ENCODE data around the gene PIEZO1. TPM values are rescaled to one million over a fixed set of nuclear protein-coding genes. Genes with fewer than 3 reads are reported as not detected.
A peak's percentile ranks its signal among the peaks of the same experiment; 100 is the strongest.

PIEZO1 gene
- total RNA-seq, 5 donors from 2014 or later (not counting 1 experiment from before 2014, with no cell fraction given), result 139 to 274 (median 240) TPM

DNA sequence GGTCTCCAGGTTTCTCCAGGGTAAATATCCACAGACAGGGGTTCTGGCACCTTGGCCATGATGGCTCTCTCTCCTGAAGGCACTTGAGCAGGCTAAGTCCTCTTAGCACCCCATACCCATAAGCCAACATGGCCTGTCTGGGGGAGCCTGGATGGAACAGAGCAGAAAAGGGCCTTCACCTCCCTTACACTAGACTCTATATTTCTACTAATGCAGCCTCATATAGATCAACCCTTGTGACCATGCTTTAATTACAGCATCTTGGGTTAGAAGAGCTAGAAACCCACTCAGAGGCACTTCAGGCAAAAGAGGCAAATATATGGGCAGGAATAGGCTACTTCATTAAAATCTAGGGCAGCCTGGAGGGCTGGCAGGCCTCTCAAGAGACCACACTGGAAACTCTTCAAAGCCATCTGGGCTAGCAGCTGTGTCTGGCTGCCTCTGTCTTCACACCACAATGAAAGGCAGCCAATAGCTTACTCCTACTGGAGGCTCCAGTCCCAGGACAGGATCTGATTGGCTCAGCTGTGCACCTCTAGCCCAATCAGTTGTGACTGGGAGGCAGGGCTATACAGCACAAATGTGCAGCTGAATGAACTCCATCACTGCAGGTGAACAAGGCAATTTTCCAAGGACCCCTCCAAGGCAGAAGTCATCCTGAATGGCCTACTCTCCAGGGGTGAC, 13.9 kb upstream of the PIEZO1 start:
- Mint-ChIP-seq H3K27me3 (no peaks in the 10 kb centered on the region), H3K4me1 (peaks cover 29 to 37% (median 34%) of the 10 kb centered on the region in 3 donors), H3K27ac (peak overlapping the region in 1 of 2 donors; percentile 4), H3K4me3 (no peak overlapping the region), H3K36me3 (no peaks in the 10 kb centered on the region), H3K9me3 (no peaks in the 10 kb centered on the region)
- DNase-seq, result no peak
- no peaks in the 10 kb centered on the region for H3K27me3 ChIP-seq (replicated peaks in 1 of 2; ENCODE audit: control insufficient read depth in 2 of 2, extremely low read depth in 1 of 2, insufficient read depth in 2 of 2, low read length in 1 of 2)
- peaks cover 14 to 61% of the 10 kb centered on the region in 2 experiments for H3K4me1 ChIP-seq (ENCODE audit: control insufficient read depth in 1 of 2, extremely low read depth in 1 of 2, insufficient read depth in 2 of 2, low read length in 2 of 2)
- no peak for ATAC-seq (replicated peaks in 1 of 4)
- POLR2A ChIA-PET, result no interaction called here
- H3K9me3 ChIP-seq, result no peaks in the 10 kb centered on the region
- no peak overlapping the region for H3K4me3 ChIP-seq (ENCODE audit: control insufficient read depth in 1 of 2, extremely low read depth in 1 of 2, low read length in 1 of 2)
- no peak overlapping the region for H3K27ac ChIP-seq (ENCODE audit: low read length)
- CTCF ChIA-PET, result no interaction called here
- no peaks in the 10 kb centered on the region for H3K36me3 ChIP-seq (ENCODE audit: control insufficient read depth in 2 of 2, extremely low read depth in 1 of 2, insufficient read depth in 1 of 2, low read length in 1 of 2)

DNA sequence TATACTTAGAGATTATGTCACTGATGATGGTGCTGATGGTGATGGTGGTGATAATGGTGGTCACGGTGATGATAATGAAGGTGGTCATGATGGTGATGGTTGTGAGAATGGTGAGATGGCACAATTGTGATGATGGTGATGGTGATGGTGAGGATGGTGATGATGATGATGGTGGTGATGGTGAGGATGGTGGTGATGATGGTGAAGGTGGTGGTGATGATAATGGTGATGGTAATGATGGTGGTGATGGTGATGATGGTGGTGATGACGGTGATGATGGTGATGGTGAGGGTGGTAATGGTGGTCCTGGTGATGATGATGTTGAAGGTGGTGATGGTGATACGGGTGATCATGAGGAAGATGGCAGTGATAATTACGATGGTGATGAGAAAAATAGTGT, 13.1 kb upstream of the PIEZO1 start:
- Mint-ChIP-seq H3K36me3 (no peaks in the 10 kb centered on the region), H3K27ac (no peak overlapping the region), H3K4me3 (no peak overlapping the region), H3K4me1 (peaks cover 32 to 45% (median 42%) of the 10 kb centered on the region in 3 donors), H3K27me3 (no peaks in the 10 kb centered on the region), H3K9me3 (no peaks in the 10 kb centered on the region)
- H3K4me3 ChIP-seq (ENCODE audit: control insufficient read depth in 1 of 2, extremely low read depth in 1 of 2, low read length in 1 of 2), result no peak overlapping the region
- peaks cover 19 to 67% of the 10 kb centered on the region in 2 experiments for H3K4me1 ChIP-seq (ENCODE audit: control insufficient read depth in 1 of 2, extremely low read depth in 1 of 2, insufficient read depth in 2 of 2, low read length in 2 of 2)
- ChIA-PET POLR2A (interaction anchor here in 1 of 2 donors (0.6 kb wide), 1 partner anchor 60 kb away, joined by 3 read pairs; no protein-coding TSS in a partner anchor), CTCF (interaction anchor here in 1 of 2 donors (0.6 kb wide), 1 partner anchor 15 kb away, joined by 3 read pairs; no protein-coding TSS in a partner anchor)
- H3K36me3 ChIP-seq (ENCODE audit: control insufficient read depth in 2 of 2, extremely low read depth in 1 of 2, insufficient read depth in 1 of 2, low read length in 1 of 2), result no peaks in the 10 kb centered on the region
- DNase-seq (no peak), ATAC-seq (replicated peaks in 1 of 4) (no peak)
- WGBS (ENCODE audit: insufficient coverage), result 86% methylated on average over 3 of the region's 4 CpGs
- H3K27ac ChIP-seq (ENCODE audit: low read length), result no peak overlapping the region
- H3K27me3 ChIP-seq (replicated peaks in 1 of 2; ENCODE audit: control insufficient read depth in 2 of 2, extremely low read depth in 1 of 2, insufficient read depth in 2 of 2, low read length in 1 of 2), result no peaks in the 10 kb centered on the region
- H3K9me3 ChIP-seq, result no peaks in the 10 kb centered on the region

DNA sequence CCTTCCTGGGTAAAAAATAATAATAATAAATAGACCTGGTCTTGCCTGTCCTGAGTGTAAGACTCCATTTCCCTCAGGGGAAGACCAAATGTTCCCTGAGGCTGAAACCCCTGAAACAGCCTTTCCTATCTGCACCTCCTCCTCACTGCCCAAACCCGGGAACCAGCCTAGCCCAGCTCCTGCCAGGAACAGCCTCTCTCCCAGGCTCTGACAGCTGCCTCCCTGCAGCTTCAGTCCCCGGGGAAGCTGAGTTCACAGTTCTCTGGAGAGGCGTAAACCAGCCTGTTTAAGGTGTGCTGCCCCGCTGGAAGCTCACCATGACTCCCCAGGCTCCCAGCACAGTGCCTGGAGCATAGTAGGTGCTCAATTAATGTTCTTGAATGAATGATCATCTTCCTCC, 11.3 kb upstream of the PIEZO1 start:
- WGBS (ENCODE audit: insufficient coverage), result 87% methylated on average over 3 of the region's 4 CpGs
- no peaks in the 10 kb centered on the region for H3K36me3 ChIP-seq (ENCODE audit: control insufficient read depth in 2 of 2, extremely low read depth in 1 of 2, insufficient read depth in 1 of 2, low read length in 1 of 2)
- ChIA-PET CTCF (no interaction called here), POLR2A (interaction anchor here in 1 of 2 donors (0.6 kb wide), 1 partner anchor 176 kb away, joined by 3 read pairs; no protein-coding TSS in a partner anchor)
- ATAC-seq (replicated peaks in 1 of 4), result no peak
- Mint-ChIP-seq H3K4me3 (no peak overlapping the region), H3K36me3 (no peaks in the 10 kb centered on the region), H3K27ac (peak overlapping the region in 1 of 2 donors; percentile 74), H3K9me3 (no peaks in the 10 kb centered on the region), H3K27me3 (no peaks in the 10 kb centered on the region), H3K4me1 (peaks cover 39 to 55% (median 54%) of the 10 kb centered on the region in 3 donors)
- H3K27me3 ChIP-seq (replicated peaks in 1 of 2; ENCODE audit: control insufficient read depth in 2 of 2, extremely low read depth in 1 of 2, insufficient read depth in 2 of 2, low read length in 1 of 2), result no peaks in the 10 kb centered on the region
- H3K27ac ChIP-seq (ENCODE audit: low read length), result peak overlapping the region; percentile 37
- no peak overlapping the region for H3K4me3 ChIP-seq (ENCODE audit: control insufficient read depth in 1 of 2, extremely low read depth in 1 of 2, low read length in 1 of 2)
- no peaks in the 10 kb centered on the region for H3K9me3 ChIP-seq
- H3K4me1 ChIP-seq (ENCODE audit: control insufficient read depth in 1 of 2, extremely low read depth in 1 of 2, insufficient read depth in 2 of 2, low read length in 2 of 2), result peaks cover 36 to 68% of the 10 kb centered on the region in 2 experiments
- DNase-seq, result no peak

DNA sequence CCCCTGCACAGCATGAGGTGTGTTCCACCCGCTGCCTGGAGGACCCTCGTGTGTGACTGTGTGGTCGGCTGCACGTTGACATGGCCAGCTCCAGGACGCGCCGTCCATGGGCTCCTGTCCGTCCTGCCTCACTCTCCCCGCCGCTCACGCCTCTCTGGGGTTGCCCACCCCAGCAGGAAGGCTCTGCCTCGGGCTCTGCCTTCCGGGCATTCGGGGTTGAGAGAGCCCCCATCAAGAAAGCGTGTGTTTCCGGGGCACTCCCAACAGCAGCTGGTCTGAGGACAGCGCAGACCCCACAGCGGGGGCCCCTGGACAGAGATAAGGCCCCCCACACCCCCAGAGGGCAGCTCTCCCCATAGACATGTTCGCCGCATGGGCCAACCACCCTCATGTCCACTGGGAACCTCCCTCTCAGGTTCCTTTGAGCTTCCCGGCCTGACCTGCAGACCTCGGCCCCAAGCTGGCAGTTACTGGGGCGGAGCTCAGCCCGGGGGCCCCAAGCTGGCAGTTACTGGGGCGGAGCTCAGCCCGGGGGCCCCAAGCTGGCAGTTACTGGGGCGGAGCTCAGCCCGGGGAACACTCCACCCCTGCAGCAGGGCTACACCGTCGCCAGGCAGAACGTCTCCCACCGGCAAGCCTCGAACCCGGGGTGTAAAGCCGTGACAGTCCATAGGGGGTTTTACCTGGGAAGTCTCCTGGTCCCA, 8.4 kb upstream of the PIEZO1 start:
- Mint-ChIP-seq H3K36me3 (no peaks in the 10 kb centered on the region), H3K4me3 (peak overlapping the region in 2 of 3 donors; percentile 21 to 71), H3K27ac (peak overlapping the region; percentile 84), H3K9me3 (no peaks in the 10 kb centered on the region), H3K27me3 (no peaks in the 10 kb centered on the region), H3K4me1 (peaks cover 43 to 58% (median 57%) of the 10 kb centered on the region in 3 donors)
- peaks cover 46 to 79% of the 10 kb centered on the region in 2 experiments for H3K4me1 ChIP-seq (ENCODE audit: control insufficient read depth in 1 of 2, extremely low read depth in 1 of 2, insufficient read depth in 2 of 2, low read length in 2 of 2)
- H3K27me3 ChIP-seq (replicated peaks in 1 of 2; ENCODE audit: control insufficient read depth in 2 of 2, extremely low read depth in 1 of 2, insufficient read depth in 2 of 2, low read length in 1 of 2), result no peaks in the 10 kb centered on the region
- ATAC-seq (replicated peaks in 1 of 4), result peak in 1 of 4 experiments; percentile 17
- ChIA-PET POLR2A (no interaction called here), CTCF (interaction anchor here in 1 of 2 donors (1.1 kb wide), 1 partner anchor 10 kb away, joined by 5 read pairs; no protein-coding TSS in a partner anchor)
- WGBS (ENCODE audit: insufficient coverage), result 47% methylated on average over 28 of the region's 35 CpGs
- no peaks in the 10 kb centered on the region for H3K36me3 ChIP-seq (ENCODE audit: control insufficient read depth in 2 of 2, extremely low read depth in 1 of 2, insufficient read depth in 1 of 2, low read length in 1 of 2)
- DNase-seq, result no peak
- H3K4me3 ChIP-seq (ENCODE audit: control insufficient read depth in 1 of 2, extremely low read depth in 1 of 2, low read length in 1 of 2), result peak overlapping the region; percentile 3 to 29
- peak overlapping the region; percentile 68 for H3K27ac ChIP-seq (ENCODE audit: low read length)
- no peaks in the 10 kb centered on the region for H3K9me3 ChIP-seq

DNA sequence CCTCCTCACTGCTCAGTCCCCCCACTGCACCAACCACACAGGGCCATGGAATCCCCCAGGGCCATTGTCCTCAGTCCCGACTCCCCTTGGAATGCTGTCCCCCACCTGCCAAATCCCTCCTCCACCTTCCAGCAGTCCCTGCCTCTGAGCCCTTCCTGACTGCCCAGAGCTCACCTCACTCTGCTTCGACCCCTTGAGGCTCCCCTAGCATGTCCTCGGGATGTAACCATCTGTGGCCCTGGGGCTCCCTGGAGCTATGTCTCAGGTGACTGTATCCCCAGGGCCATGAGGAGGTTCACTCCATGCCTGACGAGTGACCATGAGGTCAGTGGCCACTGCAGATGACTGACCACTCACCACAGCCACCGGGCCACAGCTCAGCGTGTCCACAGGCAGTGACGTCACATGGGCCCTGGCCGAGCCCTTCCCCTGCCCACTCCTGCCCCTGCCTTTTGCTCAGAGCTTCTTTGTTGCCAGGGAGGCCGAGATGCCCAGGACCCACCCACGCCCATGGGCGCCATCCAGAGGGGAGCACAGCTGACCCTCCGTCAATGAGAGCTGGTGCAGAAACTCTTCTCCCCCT, 7.7 kb upstream of the PIEZO1 start:
- WGBS (ENCODE audit: insufficient coverage), result 90% methylated on average over 11 of the region's 12 CpGs
- ATAC-seq (replicated peaks in 1 of 4), result no peak

DNA sequence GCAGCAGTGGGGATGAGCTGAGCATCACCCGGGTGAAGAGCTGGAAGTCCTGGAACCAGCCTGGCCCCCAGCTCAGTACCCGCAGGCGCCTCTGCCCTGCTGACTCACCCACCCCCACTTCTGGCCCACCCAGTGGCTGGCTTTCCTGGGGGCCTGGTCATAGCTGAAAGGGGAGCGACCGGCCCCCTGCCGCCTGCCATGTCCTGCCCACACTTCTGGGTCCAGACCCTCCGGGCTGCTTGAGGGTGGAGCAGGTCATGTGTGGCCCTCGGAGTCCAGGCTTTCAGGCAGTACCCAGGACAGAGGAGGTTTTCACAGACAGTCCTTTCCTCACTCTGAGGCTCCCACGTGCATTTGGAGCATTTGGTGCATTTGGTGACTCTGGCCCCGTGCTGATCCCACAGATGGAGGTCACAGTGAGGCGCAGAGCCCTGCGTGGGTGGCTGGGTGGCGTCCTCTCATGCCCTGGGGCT, 7.1 kb upstream of the PIEZO1 start:
- Histone ChIP-seq H3K4me1 (ENCODE audit: control insufficient read depth in 1 of 2, extremely low read depth in 1 of 2, insufficient read depth in 2 of 2, low read length in 2 of 2) (peaks cover 46 to 79% of the 10 kb centered on the region in 2 experiments), H3K27me3 (replicated peaks in 1 of 2; ENCODE audit: control insufficient read depth in 2 of 2, extremely low read depth in 1 of 2, insufficient read depth in 2 of 2, low read length in 1 of 2) (no peaks in the 10 kb centered on the region), H3K27ac (ENCODE audit: low read length) (peak overlapping the region; percentile 68), H3K36me3 (ENCODE audit: control insufficient read depth in 2 of 2, extremely low read depth in 1 of 2, insufficient read depth in 1 of 2, low read length in 1 of 2) (no peaks in the 10 kb centered on the region), H3K9me3 (no peaks in the 10 kb centered on the region), H3K4me3 (ENCODE audit: control insufficient read depth in 1 of 2, extremely low read depth in 1 of 2, low read length in 1 of 2) (no peak overlapping the region)
- Mint-ChIP-seq H3K9me3 (no peaks in the 10 kb centered on the region), H3K27me3 (no peaks in the 10 kb centered on the region), H3K4me1 (peaks cover 43 to 59% (median 57%) of the 10 kb centered on the region in 3 donors), H3K36me3 (no peaks in the 10 kb centered on the region), H3K4me3 (peak overlapping the region in 1 of 3 donors; percentile 63), H3K27ac (peak overlapping the region; percentile 84)
- CTCF ChIA-PET, result interaction anchor here (0.5 to 0.6 kb wide), 3 partner anchors 38 to 54 kb away, joined by 3 to 4 read pairs (median 4); no protein-coding TSS in a partner anchor
- 76% methylated on average over 7 of the region's 13 CpGs for WGBS (ENCODE audit: insufficient coverage)
- POLR2A ChIA-PET, result interaction anchor here in 1 of 2 donors (0.6 kb wide), 1 partner anchor 424 kb away, joined by 3 read pairs; no protein-coding TSS in a partner anchor
- ATAC-seq (replicated peaks in 1 of 4) (no peak), DNase-seq (no peak)

More for the DNA sequence above, 7.7 kb upstream of the PIEZO1 start:
- Histone ChIP-seq H3K27me3 (replicated peaks in 1 of 2; ENCODE audit: control insufficient read depth in 2 of 2, extremely low read depth in 1 of 2, insufficient read depth in 2 of 2, low read length in 1 of 2) (no peaks in the 10 kb centered on the region), H3K9me3 (no peaks in the 10 kb centered on the region), H3K36me3 (ENCODE audit: control insufficient read depth in 2 of 2, extremely low read depth in 1 of 2, insufficient read depth in 1 of 2, low read length in 1 of 2) (no peaks in the 10 kb centered on the region), H3K27ac (ENCODE audit: low read length) (peak overlapping the region; percentile 68), H3K4me1 (ENCODE audit: control insufficient read depth in 1 of 2, extremely low read depth in 1 of 2, insufficient read depth in 2 of 2, low read length in 2 of 2) (peaks cover 46 to 79% of the 10 kb centered on the region in 2 experiments), H3K4me3 (ENCODE audit: control insufficient read depth in 1 of 2, extremely low read depth in 1 of 2, low read length in 1 of 2) (peak overlapping the region in 1 of 2 donors; percentile 29)
- Mint-ChIP-seq H3K4me3 (peak overlapping the region in 1 of 3 donors; percentile 71), H3K27ac (peak overlapping the region; percentile 84), H3K9me3 (no peaks in the 10 kb centered on the region), H3K27me3 (no peaks in the 10 kb centered on the region), H3K36me3 (no peaks in the 10 kb centered on the region), H3K4me1 (peaks cover 43 to 59% (median 57%) of the 10 kb centered on the region in 3 donors)
- no peak for DNase-seq
- ChIA-PET CTCF (interaction anchor here in 1 of 2 donors (0.6 kb wide), 2 partner anchors 38 to 55 kb away, joined by 3 to 4 read pairs; no protein-coding TSS in a partner anchor), POLR2A (interaction anchor here in 1 of 2 donors (0.6 kb wide), 1 partner anchor 423 kb away, joined by 3 read pairs; no protein-coding TSS in a partner anchor)
